Measurements from ENCODE around the gene CIAO3.
"Not testable (repeated sequence)": the region's sequence is repeated elsewhere in the genome, so short reads cannot be mapped to it uniquely, and the experiment has no call there.

CIAO3 gene

DNA sequence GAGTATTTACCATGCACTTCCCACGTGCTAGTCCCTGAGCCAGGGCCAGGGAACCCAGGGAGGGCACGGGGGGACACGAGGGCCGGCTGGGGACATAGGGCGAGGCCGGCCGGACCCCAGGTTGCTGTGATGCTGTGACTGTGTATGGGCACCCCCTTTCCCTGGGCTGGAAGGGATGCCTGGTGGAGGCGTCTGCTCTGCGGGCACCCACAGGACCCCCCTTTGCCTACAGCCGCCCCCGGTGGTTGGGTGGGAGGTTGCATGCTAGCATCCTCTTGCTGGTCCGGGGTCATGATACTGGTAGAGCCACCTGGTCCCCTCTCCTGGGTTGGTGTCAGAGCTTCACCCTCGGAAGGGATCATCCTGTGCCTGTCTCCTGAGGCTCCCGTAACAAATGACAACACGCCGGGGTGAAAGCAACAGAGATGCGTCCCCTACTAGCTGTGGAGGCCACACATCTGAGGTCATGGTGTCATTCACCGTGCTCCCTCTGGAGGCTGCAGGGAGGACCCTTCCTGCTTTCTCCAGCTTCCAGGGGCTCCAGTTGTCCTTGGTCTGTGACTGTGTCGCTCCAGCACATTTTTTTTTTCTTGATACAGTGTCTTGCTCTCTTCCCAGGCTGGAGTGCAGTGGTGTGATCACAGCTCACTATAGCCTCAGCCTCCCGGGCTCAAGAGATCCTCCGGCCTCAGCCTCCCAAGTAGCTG lies 3.1 kb upstream of the CIAO3 start:
- DNase-seq (ENCODE audit: low spot score) = no peak
- in situ Hi-C loops (cut with MboI; ENCODE audit: low pct_unique_long_range_greater_than_20kb, low sequenced_read_pairs, unreplicated experiment) = no loop called here
- TF ChIP-seq, protein P1, sequence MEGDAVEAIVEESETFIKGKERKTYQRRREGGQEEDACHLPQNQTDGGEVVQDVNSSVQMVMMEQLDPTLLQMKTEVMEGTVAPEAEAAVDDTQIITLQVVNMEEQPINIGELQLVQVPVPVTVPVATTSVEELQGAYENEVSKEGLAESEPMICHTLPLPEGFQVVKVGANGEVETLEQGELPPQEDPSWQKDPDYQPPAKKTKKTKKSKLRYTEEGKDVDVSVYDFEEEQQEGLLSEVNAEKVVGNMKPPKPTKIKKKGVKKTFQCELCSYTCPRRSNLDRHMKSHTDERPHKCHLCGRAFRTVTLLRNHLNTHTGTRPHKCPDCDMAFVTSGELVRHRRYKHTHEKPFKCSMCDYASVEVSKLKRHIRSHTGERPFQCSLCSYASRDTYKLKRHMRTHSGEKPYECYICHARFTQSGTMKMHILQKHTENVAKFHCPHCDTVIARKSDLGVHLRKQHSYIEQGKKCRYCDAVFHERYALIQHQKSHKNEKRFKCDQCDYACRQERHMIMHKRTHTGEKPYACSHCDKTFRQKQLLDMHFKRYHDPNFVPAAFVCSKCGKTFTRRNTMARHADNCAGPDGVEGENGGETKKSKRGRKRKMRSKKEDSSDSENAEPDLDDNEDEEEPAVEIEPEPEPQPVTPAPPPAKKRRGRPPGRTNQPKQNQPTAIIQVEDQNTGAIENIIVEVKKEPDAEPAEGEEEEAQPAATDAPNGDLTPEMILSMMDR (IDR thresholded peaks at IDR 0.05; ENCODE audit: extremely low read depth, insufficient read depth, missing control alignments) = no peak

DNA sequence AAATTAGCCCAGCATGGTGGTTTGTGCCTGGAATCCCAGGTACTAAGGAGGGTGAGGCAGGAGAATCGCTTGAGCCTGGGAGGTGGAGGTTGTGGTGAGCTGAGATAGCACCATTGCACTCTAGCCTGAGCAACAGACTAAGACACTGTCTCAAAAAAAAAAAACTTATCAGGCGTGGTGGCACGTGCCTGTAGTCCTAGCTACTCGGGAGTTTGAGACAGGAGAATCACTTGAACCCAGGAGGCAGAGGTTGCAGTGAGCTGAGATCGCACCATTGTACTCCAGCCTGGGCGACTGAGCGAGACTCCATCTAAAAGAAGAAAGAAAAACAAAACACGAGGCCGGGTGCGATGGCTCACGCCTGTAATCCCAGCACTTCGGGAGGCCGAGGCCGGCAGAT lies 2.1 kb upstream of the CIAO3 start:
- DNase-seq (ENCODE audit: low spot score); in situ Hi-C loops (cut with MboI; ENCODE audit: low pct_unique_long_range_greater_than_20kb, low sequenced_read_pairs, unreplicated experiment): not testable (repeated sequence)

DNA sequence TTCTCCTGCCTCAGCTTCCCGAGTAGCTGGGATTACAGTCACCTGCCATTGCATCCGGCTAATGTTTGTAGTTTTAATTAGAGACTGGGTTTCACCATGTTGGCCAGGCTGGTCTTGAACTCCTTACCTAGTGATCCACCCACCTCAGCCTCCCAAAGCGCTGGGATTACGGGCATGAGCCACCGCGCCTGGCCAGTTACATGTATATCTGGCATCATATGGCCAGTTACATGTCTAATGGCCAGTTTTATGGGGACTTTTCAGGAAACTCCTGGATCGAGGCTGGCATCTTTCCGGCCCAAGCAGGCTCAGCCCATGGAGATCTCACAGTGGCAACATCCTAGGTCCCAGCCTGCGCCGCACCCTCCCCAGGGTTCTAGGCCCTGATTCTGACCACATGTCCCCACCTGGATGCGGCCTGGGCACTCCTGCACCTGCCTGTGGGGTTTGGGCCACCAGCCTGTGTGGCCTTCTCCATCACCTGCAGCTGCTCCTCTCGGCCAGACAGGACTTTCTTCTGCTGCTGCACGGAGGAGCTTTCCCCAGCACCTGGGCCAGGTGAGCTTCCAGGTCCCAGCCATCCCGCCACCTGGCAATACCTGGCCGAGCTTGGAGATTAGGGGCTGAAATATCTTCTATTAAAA lies 1.3 kb upstream of the CIAO3 start:
- no peak for DNase-seq (ENCODE audit: low spot score)
- in situ Hi-C loops (cut with MboI; ENCODE audit: low pct_unique_long_range_greater_than_20kb, low sequenced_read_pairs, unreplicated experiment) = no loop called here
- TF ChIP-seq, protein P1 (IDR thresholded peaks at IDR 0.05; ENCODE audit: extremely low read depth, insufficient read depth, missing control alignments) = no peak

DNA sequence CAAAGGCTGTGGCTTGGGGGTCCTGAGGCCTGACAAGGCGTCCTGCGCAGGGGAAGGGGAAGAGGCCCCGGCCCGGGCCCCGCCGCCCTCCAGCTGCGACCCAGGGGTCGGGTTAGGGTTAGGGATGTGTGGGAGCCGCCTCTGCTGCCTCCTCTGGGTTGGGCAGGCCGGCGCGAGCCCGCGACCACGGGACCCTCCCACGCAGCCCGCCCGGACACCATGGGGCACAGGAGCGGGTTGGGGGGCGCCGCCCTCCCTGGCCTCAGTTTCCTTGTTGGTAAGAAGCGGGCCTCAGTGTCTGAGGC lies 386 bp downstream of the CIAO3 start:
- in situ Hi-C loops (cut with MboI; ENCODE audit: low pct_unique_long_range_greater_than_20kb, low sequenced_read_pairs, unreplicated experiment) = no loop called here
- DNase-seq (ENCODE audit: low spot score) = no peak
- TF ChIP-seq, protein P1 (IDR thresholded peaks at IDR 0.05; ENCODE audit: extremely low read depth, insufficient read depth, missing control alignments) = no peak

DNA sequence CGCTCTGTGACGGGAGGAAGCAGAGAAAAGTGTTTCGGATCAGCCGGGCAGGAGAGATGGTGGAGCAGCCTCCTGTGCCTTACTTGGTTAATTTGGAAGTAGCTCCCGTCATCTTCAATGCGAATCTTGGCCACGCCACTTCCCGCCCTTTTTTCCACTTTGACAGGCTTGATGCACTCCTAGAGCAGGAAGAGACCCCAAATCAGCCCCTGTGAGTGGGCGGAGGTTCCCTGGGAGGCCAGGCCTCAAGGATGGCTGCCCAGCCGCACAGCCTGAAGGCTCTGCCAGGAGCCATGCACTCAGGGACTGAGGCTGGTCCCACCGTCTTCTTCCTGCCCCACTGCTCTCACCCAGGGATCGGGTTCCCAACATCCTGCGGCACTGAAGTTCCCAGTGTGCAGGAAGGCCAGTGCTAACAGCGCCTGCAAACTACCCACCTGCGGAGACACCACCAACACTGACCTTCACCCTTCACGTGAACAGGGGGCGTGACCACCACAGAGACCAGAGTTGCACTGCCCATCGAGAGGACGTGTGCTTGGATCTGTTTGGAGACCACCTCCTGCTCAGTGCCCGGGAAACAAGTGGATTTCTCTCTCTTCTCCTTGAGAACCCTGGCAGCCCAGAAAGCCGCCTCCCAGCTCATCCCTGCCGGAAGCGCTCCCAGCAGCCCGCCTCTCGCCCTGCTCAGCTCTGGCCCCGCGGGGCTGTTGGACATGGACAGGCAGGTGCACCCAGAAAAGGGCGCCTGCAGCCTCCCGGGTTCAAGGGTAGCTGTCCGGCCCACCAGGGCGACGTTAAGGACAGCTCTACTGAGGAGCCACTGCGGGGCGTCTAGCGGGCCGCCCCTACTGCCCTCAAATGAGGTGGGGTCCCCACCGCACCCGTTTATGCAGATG lies 988 bp downstream of the CIAO3 start:
- in situ Hi-C loops (cut with MboI; ENCODE audit: low pct_unique_long_range_greater_than_20kb, low sequenced_read_pairs, unreplicated experiment) = no loop called here
- TF ChIP-seq, protein P1 (IDR thresholded peaks at IDR 0.05; ENCODE audit: extremely low read depth, insufficient read depth, missing control alignments) = no peak
- no peak for DNase-seq (ENCODE audit: low spot score)

DNA sequence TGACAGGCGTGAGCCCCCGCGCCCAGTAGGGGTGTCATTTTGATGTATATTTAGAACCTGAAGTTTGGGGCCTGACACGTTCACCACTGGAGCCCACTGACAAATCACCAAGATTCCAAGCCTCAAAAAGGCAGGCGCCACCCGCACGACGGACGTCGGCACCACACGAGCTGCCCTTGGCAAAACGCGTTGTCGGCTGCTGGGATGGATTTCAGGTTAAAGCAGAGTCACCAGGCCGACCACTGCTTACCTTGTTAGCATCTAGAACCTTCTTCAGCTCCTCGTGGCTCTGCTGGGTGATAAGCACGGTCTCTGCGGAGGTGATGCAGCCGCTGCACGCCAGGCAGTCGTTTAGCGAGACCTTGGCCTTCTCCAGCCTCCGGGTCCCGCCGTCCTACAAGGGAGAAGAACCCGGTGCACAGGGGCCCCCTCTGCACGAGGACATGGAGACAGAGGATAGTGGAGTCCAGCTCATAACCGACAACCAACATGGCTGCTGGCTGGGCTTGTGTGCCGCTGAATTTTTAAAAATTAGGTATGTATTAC lies 3.8 kb downstream of the CIAO3 start:
- in situ Hi-C loops (cut with MboI; ENCODE audit: low pct_unique_long_range_greater_than_20kb, low sequenced_read_pairs, unreplicated experiment) = no loop called here
- TF ChIP-seq, protein P1 (IDR thresholded peaks at IDR 0.05; ENCODE audit: extremely low read depth, insufficient read depth, missing control alignments) = no peak
- no peak for DNase-seq (ENCODE audit: low spot score)

Data from GM13977 (cell line).